Mucosa of gallbladder (tissue), 1 donor: ENCODE results near the gene C1orf198. TPM values are rescaled to one million over a fixed set of nuclear protein-coding genes. Genes with fewer than 3 reads are reported as not detected.
"Not testable (repeated sequence)": the region's sequence is repeated elsewhere in the genome, so short reads cannot be mapped to it uniquely, and the experiment has no call there.

Source experiments
- DNase-seq: peaks from one replicate; pipeline ENCODE4 v3.0.0-alpha.2; 2020; ENCODE audit warnings: low spot score
- total RNA-seq: library from RNA; stranded (reverse); gene quantifications from one replicate; pipeline ENCODE4 v1.2.1, GENCODE V29; 2021
- donor health status: DM: no; HTN: no; CAD: no.

Gene C1orf198
- total RNA-seq, 1 donor from 2014 or later = 152 TPM

DNA sequence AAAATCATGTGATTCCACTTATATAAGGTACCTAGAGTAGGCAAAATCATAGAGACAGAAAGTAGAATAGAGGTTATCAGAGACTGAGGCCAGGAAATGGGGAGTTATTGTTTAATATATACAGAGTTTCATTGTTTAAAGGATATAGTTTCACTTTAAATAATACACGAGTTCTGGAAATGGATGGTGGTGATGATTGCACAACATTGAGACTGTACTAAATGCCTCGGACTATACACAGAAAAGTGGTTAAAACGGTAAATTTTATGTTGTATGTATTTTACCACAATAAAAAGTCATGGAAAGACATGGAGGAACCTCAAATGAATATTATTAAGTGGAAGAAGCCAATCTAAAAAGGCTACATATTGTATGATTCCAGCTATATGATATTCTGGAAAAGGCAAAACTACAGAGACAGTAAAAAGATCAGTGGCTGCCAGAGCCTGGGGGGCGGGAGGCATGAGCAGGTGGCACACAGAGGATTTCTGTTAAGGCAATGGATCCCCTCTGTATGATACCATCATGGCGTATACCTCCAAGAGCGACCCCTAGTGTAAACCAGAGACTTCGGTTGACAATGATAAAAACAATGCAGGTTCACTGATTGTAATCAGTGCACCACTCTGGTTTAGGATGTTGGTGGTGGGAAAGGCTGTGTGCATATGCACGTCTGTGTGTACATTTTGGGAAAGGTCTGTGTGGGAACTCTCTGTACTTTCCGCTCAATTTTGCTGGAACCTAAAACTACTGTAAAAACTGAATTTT is 7.5 kb downstream of the C1orf198 start:
- DNase-seq = no peak

- no peak for DNase-seq
Measured at GRCh38 chr1:230858918-230859729, 9.2 kb downstream of the C1orf198 start.

DNA sequence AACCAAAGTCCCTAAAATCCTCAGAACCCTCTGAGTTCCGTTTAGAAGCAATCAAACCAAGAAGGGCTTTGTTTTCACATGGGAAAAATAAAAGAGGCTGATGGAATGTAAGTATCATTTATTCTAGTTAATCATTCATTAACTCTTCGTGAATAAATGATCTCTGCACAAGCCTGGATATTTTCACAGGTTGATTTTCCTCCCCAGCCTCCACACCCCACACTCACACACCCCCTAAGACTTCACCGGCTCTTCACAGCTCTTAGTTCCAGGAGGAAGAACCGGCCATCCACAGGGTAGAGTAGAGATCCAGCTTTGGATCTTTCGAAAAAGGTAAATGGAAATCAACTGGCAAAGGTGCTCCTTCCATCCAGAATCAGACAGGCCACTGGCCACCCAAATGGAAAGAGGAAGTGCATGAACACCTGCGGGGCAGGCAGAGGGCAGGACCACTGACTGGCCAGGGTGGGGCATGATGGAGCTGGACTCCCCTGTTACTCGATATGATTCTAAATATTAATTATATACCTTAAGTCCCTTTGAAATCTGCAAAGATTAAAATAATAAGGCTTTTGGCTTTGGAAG is 10.0 kb downstream of the C1orf198 start:
- DNase-seq = no peak

DNA sequence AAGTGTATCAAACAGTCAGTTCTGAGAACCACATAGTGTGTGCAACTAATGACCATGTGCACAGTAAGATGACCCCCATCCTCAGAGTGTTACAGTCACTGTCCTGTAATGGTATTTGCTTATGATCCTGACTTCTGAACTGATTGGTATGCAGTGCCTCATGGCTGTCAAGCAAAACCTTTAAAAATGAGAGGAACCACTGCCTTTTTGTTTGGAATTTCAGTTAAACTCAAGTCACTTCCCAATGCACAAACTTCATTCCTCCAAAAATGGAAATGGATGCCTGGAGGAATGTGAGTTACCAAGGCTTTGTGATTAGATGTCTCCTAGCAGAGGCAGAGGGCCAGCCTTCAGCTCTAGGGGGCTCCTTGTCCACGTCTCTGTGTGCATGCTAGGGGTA is 10.5 kb downstream of the C1orf198 start:
- no peak for DNase-seq

- no peak for DNase-seq
Measured at GRCh38 chr1:230857077-230857476, 11.2 kb downstream of the C1orf198 start.

DNA sequence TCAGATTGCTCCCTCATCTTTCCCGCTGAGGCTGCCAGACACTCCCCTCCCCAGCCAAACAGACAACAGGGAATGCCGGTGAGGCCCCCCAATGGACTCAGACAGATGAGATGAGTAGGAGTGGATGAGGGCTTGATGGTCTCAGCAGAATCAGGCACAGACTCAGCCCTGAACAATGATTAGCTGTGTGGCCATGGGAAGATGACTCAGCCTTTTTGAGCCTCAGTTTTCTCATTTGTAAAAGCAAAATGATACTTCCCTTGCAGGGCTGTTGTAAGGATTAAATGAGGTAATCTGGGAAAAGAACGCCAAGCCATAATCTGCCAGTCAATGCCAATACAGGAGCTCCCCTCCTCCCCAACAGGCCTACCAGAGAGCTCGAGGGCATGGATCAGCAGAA is 12.4 kb downstream of the C1orf198 start:
- DNase-seq = no peak

DNA sequence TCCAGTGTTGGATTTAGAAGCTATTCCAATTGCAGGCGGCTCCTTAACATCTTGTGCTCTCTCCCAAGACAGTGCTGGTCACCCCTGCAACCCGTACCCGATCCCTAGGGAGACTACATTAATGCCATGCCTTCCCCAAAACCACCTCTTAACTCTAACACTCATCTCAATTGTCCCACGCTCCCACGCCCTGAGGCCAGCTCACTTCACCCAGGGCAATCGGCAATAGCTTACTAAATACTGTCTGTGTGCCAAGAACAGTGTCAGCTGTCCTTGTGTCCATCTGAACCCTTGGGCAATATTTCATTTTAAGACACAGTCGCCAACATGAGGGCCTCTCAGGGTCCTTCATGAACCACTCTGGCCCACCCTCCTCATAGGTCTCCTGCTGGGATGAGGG is 13.9 kb downstream of the C1orf198 start:
- no peak for DNase-seq

DNA sequence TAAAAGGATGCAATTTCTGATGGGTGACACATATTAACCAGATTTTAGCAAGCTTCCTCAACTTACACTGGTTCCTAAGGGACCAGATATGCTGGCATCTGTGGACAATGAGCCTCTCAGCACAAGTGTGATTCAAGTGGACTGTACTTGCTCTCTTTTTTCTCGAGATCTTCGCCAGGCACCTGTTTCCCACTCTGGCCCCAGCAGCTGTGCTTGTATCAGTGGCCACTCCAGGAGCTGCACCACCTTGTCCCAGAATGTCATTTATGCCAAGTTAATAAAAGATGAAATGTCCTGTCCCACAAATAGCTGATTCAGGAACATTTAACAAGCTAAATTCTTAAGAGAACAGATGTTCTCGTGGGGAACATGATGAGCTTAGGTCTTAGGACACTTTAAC is 14.6 kb downstream of the C1orf198 start:
- no peak for DNase-seq

DNA sequence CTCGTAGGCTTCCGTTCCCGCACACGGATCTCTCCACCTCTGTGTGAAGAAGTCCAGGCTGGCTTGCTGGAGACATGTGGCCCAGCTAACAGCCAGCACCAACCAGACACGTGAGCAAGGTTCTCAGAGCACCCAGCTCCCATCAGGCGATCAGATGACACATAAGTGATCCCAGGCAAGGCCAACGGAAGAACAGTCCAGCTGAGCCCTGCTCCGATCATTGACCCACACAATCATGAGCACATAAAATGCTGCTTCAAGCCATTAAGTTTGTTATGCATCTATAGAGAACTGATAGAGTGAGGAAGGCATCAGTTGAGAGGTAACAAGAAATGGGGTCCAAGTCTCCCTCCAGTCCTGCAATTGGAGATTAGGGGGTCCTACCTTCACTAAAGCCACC is 15.4 kb downstream of the C1orf198 start:
- no peak for DNase-seq

DNA sequence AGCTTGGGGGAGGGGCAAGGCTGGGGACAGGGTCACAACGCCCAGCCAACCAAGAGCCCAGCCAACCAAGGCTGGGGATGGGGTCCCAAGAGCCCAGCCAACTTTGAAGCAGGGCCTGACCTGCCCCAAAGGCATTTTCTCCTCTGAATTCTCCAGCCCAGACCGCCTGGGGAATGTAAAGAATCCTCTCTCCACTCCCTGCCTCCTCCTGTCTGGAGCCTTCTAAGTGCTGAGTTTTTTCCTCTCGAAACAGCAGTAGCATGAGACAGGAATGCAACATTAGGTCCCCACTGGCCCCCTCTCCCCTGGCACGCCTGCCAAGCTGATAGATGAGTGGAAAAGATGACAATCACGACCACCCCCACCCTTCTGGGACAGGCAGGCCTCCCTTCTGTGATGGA is 17.0 kb downstream of the C1orf198 start:
- DNase-seq = no peak

DNA sequence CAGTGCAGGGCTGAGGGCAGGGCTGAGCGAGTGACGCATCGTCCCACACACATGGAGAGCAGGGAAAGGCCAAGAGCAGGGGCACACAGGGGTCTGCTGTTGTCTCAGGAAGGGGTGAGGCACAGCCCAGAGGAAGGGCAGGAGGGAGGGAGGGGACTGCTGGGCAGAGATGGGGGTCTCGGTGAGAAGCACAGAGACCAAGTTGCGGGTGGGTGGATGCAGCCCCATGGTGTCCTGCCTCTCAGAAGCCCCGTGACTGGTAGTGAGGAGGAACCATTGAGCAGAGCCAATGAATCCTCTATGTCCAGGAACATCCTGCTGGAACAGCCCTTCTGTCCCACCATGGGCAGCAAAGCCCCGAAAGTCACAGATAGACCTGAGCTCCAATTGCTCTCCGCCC is 17.8 kb downstream of the C1orf198 start:
- no peak for DNase-seq

DNA sequence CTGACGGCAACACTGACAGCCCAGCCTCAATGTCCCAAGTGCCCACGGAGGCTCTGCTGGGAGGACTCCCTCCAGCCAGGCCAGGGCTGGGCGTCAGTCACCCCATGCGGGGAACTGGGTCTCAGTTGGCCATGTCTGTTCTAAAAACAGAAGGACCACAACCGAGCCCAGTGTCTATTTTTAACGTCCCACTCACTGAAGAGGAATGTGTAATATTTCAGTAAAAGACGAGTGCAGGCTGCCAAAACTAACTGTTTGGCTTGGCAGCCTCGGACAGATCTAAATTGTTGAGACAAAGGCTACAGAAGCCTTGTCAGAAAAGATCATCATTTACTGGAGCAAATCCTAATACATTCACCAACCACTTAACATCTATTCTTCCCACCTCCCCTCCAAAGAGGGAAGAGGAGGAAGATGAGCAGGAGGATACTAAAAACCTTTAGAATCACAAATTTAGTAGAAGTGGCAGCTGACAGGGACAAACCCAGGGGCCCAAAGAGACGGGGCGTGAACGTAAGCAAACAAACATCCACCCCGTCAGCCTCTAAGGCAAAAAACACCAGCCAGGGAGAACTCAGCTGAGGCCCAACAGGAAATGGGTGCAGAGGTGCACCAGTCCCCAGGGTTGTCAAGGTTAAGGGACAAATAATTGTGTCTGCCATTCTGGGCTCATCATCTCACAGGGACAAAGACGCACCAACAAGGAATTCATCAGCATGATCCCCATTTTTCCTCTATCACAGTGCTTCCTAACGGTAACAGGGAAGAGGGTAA is 18.7 kb downstream of the C1orf198 start:
- peak; percentile 59 for DNase-seq

- DNase-seq = no peak
Measured at GRCh38 chr1:230848235-230848634, 20.1 kb downstream of the C1orf198 start.

DNA sequence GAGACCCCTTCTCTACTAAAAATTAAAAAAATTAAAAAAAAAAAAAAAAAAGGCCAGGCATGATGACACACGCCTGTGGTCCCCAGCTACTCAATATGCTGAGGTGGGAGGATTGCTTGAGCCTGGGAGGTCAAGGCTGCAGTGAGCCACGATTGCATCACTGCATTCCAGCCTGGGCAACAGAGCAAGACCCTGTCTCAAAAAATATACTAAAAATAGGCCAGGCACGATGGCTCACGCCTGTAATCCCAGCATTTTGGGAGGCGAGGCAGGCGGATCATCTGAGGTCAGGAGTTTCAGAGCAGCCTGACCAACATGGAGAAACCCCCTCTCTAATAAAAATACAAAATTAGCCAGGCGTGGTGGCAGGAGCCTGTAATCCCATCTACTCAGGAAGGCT is 23.1 kb downstream of the C1orf198 start:
- DNase-seq = not testable (repeated sequence)

DNA sequence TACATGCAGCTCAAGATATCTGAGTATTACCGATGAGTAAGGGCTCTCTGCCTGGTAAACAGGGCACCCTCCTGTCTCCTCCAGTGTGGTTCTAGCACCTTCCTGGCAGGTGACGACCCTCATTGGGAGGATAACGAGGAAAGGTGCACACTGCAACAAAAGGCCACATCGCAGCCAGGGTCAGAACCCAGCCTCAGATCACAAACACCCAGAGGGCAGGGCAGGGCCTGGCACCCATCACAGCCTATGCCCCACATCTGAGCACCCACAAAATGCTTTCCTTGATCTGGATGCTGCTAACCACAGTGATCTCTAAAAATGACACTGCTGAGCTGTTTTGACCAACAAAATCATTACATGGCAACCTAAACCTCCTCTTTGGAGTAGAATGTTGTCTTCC is 23.8 kb downstream of the C1orf198 start:
- no peak for DNase-seq

DNA sequence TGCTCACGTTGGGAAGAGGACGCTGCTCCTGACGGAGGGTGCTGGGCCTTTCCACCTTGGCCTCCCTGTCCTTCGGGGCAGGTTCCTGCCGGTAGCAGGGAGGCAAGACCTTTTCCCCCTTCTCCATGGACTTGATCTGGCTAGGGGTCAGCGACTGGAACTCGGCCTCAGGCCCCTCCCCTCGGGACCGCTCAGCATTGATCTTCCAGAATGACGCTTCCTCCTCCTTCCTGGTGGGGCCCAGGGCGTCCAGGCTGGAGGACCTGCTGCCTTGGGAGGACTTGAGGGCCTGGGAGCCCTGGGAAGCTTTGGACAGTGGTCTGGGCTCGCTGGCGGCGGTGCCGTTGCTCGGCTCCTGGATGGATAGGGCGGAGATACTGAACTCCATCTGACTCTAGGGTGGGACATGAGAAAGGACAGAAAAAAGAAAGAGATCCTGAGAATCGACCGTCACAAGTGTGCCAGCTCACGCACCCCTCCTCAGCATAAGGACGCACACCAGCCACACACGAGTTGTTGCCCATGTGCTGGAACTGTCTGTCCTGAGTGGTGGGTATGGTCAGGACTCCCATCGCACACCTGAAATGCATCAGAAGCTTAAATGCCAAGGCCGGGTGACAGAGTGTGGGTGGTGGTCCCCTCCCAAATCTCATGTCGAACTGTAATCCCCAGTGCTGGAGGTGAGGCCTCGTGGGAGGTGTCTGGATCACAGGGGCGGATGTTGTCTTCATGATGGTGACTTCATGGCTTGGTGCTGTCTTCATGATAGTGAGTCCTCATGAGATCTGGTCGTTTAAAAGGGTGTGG is 24.6 kb downstream of the C1orf198 start:
- DNase-seq = no peak

DNA sequence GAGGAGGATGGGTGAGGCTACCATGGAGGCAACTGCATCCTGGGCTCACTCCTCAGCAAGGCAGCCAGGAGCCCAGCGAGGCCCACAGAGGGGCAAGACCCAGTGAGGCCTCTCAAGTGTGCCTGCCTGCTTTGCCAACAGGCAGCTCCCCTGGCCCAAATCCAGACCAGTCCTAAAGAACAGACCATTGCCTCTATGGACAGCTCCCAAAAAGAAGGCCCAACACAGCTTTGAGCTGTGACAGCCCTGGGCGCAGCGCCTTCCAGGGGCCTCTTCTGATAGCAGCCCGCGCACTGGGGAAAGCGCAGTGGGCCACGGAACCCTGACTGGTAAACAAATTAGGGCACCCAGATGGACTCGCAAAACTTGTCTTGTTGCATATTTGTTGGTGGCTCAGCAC is 25.5 kb downstream of the C1orf198 start:
- DNase-seq = no peak

- DNase-seq = no peak
Measured at GRCh38 chr1:230839173-230839572, 29.1 kb downstream of the C1orf198 start.

DNA sequence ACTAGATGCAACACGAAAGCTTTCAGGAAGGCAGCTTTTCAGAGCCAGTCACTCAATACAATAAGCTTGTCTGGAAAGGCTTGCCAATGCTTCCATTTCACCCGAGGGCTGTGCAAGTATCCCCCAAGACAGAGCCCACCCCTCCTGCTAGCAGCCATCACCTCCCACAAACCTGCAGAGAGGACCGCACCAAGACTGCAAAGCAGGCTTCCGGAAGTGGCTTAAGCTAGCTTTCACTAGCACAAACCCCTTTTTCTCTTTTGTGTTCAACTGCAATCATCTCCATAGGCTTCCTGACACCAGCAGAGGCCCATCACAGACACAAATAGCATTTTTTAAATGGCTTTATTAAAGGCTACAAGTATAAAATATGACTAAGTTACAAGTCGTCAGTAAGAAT is 31.5 kb downstream of the C1orf198 start:
- no peak for DNase-seq

DNA sequence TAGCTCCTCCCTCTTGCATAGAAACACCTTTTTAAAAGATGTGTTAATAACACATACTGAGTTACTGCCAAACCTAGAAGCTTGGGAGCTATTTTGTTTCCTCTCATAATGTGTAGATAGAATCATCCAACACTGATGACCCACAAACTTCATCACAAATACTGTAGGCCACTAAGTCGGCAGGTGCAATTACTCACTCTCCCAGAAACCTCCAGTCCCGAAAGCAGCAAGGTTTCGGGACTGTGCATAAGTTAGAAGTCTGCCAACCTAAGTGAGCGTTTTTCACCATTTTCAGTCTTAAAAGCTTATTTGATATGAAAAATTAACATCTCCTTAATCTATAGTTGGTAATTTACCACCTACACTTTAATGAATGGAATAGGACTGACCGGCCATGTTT is 32.0 kb downstream of the C1orf198 start:
- DNase-seq = no peak

GRCh38 chr1:230834292-230834691 is 34.0 kb downstream of the C1orf198 start:
- peak; percentile 8 for DNase-seq
